Peyer's patch (tissue), 4 donors: ENCODE measurements around the gene NTPCR. TPM values are rescaled to one million over a fixed set of nuclear protein-coding genes. Genes with fewer than 3 reads are reported as not detected.

Source experiments
- DNase-seq, 3 donors: peaks; one replicate each; pipeline ENCODE4 v3.0.0-alpha.2; 2017 to 2019
- H3K27ac ChIP-seq, 4 donors: fragments of 200-600 bp; sonication (generic); one replicate each; pipeline ENCODE4 v1.5.1; 2016 to 2019
- H3K27me3 ChIP-seq, 2 donors: fragments of 200-600 bp; sonication (generic); one replicate each; pipeline ENCODE4 v1.5.1; 2019
- H3K36me3 ChIP-seq, 3 donors: fragments of 200-600 bp; sonication (generic); one replicate each; pipeline ENCODE4 v1.5.1; 2016 to 2019
- H3K4me1 ChIP-seq, 4 donors: fragments of 200-600 bp; sonication (generic); one replicate each; pipeline ENCODE4 v1.5.1; 2016 to 2019
- H3K4me3 ChIP-seq, 4 donors: fragments of 200-600 bp; sonication (generic); 1 replicate in 3 of 4; 2 replicates in 1 of 4; pipeline ENCODE4 v1.5.1; 2016 to 2019; ENCODE audit warnings: mild to moderate bottlenecking in 1 of 4
- H3K9me3 ChIP-seq, 4 donors: fragments of 200-600 bp; sonication (generic); one replicate each; pipeline ENCODE4 v1.5.1; 2016 to 2019; ENCODE audit warnings: mild to moderate bottlenecking in 1 of 4
- POLR2A ChIP-seq, 2 donors: fragments of 450-650 bp; IDR thresholded peaks; one replicate each; pipeline ENCODE4 v1.5.1; 2017; ENCODE audit warnings: antibody characterized with exemption in 2 of 2, mild to moderate bottlenecking in 2 of 2, moderate library complexity in 2 of 2
- total RNA-seq, 4 donors: library from RNA; depleted of rRNA; stranded (reverse); fragments of >200 nt; gene quantifications; one replicate each; pipeline ENCODE4 v1.1.0, GENCODE V29; 2016
- TF ChIP-seq, protein P1 (sequence below), 6 experiments: fragments of 450-650 bp in 4 of 6; fragments of 200-600 bp in 2 of 6; sonication (generic) in 1 of 6; IDR thresholded peaks; one replicate each; pipeline ENCODE4 v1.5.1; 2017 to 2019; ENCODE audit warnings: antibody characterized with exemption in 6 of 6, mild to moderate bottlenecking in 3 of 6, moderate library complexity in 1 of 6

NTPCR gene
- total RNA-seq, 4 donors from 2014 or later: 25.7 to 43.0 (median 29.6) TPM

DNA sequence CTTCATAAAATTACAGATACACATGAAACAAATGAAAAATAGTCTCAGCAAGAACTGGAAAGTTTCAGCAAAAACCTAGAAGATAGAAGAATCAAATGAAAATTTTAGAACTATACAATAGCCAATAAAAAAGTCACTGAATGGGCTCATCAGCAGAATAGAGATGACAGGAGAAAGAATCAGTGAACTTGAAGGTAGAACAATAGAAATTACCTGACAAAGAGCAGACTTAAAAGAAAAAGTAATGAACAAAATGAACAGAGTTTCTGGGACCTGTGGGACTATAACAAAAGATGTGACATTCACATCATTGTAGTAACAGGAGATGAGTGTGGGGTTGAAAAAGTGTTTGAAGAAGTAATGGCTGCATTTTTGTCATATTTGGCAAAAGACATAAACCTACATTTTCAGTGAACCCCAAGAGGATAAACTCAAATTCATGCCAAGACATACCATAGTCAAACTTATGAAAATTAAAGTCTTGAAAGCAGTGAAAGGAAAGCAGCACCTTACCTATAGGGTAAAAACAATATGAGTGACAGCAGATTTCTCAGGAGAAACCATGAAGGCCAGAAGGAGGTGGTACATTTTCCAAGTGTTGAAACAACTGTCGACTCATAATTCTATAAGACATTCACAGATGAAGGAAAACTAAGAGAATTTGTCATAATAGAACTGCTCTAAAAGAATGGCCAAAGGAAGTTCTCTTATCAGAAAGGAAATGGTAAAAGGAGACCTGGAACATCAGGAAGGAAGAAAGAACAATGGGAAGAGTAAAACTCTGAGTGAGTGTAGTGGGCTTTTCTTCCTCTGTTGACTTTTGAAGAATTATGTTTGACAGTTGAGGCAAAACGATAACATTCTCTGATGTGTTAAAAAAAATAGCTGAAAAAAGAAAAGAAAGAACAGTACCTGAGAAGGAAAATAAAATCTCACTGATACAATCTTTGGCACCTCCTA, 23.5 kb downstream of the NTPCR start:
- H3K36me3 ChIP-seq: peaks cover 0 to 63% (median 6%) of the 10 kb centered on the region in 3 donors
- no peak for DNase-seq
- TF ChIP-seq, protein P1, sequence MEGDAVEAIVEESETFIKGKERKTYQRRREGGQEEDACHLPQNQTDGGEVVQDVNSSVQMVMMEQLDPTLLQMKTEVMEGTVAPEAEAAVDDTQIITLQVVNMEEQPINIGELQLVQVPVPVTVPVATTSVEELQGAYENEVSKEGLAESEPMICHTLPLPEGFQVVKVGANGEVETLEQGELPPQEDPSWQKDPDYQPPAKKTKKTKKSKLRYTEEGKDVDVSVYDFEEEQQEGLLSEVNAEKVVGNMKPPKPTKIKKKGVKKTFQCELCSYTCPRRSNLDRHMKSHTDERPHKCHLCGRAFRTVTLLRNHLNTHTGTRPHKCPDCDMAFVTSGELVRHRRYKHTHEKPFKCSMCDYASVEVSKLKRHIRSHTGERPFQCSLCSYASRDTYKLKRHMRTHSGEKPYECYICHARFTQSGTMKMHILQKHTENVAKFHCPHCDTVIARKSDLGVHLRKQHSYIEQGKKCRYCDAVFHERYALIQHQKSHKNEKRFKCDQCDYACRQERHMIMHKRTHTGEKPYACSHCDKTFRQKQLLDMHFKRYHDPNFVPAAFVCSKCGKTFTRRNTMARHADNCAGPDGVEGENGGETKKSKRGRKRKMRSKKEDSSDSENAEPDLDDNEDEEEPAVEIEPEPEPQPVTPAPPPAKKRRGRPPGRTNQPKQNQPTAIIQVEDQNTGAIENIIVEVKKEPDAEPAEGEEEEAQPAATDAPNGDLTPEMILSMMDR (IDR thresholded peaks at IDR 0.05): no peak
- TF ChIP-seq POLR2A (IDR thresholded peaks at IDR 0.05): no peak
- H3K27ac ChIP-seq: no peak overlapping the region
- no peaks in the 10 kb centered on the region for H3K27me3 ChIP-seq
- no peaks in the 10 kb centered on the region for H3K4me1 ChIP-seq
- peaks cover 0 to 3% (median 0%) of the 10 kb centered on the region in 4 donors for H3K9me3 ChIP-seq
- no peak overlapping the region for H3K4me3 ChIP-seq

DNA sequence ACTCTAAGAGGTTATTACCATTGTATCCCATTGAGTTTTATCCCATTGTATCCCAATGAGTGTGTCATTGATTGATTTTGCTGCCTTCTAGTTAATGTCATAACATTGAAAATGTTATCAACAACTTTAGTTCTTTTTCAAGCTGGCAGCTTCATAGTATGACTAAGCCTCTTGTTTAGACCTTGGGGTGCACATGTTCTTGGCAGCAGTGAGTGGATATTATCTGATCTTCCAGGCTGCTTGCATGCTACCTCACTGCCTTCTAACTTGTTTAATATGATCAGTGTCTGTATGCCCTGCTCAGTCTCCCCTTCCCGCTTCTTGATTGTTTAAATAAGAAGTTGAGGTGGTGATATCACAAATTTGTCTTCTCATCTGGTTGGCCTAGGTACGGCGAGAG, 24.6 kb downstream of the NTPCR start:
- no peak for TF ChIP-seq POLR2A (IDR thresholded peaks at IDR 0.05)
- TF ChIP-seq, protein P1 (IDR thresholded peaks at IDR 0.05): no peak
- H3K4me1 ChIP-seq: no peaks in the 10 kb centered on the region
- no peak overlapping the region for H3K4me3 ChIP-seq
- no peak overlapping the region for H3K27ac ChIP-seq
- H3K9me3 ChIP-seq: peaks cover 0 to 3% (median 0%) of the 10 kb centered on the region in 4 donors
- H3K27me3 ChIP-seq: no peaks in the 10 kb centered on the region
- DNase-seq: no peak
- peaks cover 0 to 57% (median 6%) of the 10 kb centered on the region in 3 donors for H3K36me3 ChIP-seq

DNA sequence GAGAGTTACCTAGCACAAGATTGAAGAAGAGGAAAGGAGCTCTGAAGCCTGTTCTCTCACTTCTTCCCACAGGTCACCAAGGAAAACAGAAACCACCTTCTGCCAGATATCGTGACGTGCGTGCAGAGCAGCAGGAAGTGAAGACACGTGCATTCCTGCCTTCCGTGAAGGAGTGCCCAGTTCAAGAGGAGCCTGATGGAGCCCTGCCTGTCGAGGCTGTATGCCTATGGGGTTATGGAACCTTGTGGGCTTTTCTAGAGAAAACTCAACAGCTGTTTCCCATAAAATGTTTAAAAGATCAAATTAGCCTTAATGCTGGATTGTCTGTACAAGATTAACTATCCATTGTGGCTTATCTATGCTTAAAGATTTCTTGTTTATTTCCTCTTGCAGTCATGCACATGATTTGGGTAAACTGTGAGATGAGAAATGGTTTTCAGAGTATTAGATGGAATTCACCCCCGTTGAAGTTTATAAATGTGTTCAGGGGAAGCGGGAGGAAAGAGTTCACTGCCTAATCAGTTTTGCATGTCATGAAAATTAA, 27.8 kb downstream of the NTPCR start:
- H3K27me3 ChIP-seq: no peaks in the 10 kb centered on the region
- TF ChIP-seq, protein P1 (IDR thresholded peaks at IDR 0.05): no peak
- TF ChIP-seq POLR2A (IDR thresholded peaks at IDR 0.05): no peak
- H3K27ac ChIP-seq: no peak overlapping the region

DNA sequence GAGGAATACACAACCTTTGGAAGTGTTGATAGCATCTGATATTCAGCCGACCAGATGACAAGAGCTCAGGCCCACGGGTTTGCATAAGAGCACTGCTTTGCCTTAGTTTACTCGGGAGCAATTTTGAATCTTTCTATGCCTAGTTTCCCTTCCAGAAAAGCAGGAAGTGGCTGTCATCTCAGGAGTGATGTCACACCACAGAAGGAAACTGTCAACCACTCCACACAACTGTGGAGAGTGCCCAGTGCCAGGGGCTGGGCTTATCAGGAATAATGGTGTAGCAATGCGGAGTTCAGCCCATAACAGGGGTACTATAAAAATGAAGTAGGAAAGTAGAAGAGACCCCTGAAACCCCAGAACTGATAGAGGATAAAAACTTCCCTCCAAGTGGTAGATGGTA, 28.4 kb downstream of the NTPCR start:
- Histone ChIP-seq H3K27ac (no peak overlapping the region), H3K4me3 (no peak overlapping the region), H3K9me3 (no peaks in the 10 kb centered on the region), H3K4me1 (no peaks in the 10 kb centered on the region), H3K36me3 (peaks cover 0 to 18% (median 0%) of the 10 kb centered on the region in 3 donors), H3K27me3 (no peaks in the 10 kb centered on the region)
- DNase-seq: no peak
- TF ChIP-seq POLR2A (IDR thresholded peaks at IDR 0.05): no peak
- TF ChIP-seq, protein P1 (IDR thresholded peaks at IDR 0.05): no peak

More for the DNA sequence above, 27.8 kb downstream of the NTPCR start:
- Histone ChIP-seq H3K9me3 (peaks cover 0 to 3% (median 0%) of the 10 kb centered on the region in 4 donors), H3K36me3 (peaks cover 0 to 25% (median 0%) of the 10 kb centered on the region in 3 donors), H3K4me3 (no peak overlapping the region), H3K4me1 (no peaks in the 10 kb centered on the region)
- no peak for DNase-seq

DNA sequence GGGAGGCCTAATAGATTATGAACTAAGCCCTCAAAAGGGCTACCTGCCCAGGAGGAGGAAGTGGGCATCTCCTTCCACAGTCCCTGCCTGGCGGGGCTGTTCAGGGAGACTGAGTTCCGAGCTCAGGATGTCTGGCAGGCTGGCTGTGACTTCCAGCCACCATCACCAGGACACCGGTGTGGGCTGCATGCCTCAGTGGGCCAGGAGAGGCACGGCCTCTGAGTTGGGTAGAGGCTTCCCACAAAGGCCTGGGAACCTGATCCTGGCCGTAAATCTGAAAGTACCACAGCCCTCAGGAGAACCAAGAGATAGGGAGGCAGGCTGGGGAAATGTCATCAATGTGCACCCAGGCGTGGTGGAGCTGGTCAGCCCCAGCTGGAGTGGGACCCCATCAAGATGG, 29.1 kb downstream of the NTPCR start:
- TF ChIP-seq, protein P1 (IDR thresholded peaks at IDR 0.05): no peak
- TF ChIP-seq POLR2A (IDR thresholded peaks at IDR 0.05): no peak
- H3K4me3 ChIP-seq: no peak overlapping the region
- H3K4me1 ChIP-seq: peaks cover 0 to under 1% (median 0%) of the 10 kb centered on the region in 4 donors
- H3K27me3 ChIP-seq: no peaks in the 10 kb centered on the region
- DNase-seq: no peak
- peaks cover 0 to 17% (median 0%) of the 10 kb centered on the region in 3 donors for H3K36me3 ChIP-seq
- no peak overlapping the region for H3K27ac ChIP-seq
- no peaks in the 10 kb centered on the region for H3K9me3 ChIP-seq
